WTC11 (cell line): ENCODE results near the gene PPP2R2C.

Source experiments
- CTCF ChIP-seq: fragments of 200-600 bp; IDR thresholded peaks from 2 replicates; pipeline ENCODE4 v1.8.0; 2022; ENCODE audit warnings: antibody characterized with exemption
- FOXK1 ChIP-seq: sonication (generic); formaldehyde crosslinking; IDR thresholded peaks from 2 replicates; pipeline ENCODE4 v1.8.0; 2022; ENCODE audit warnings: mild to moderate bottlenecking, moderate library complexity, missing genetic modification reagents
- JUN ChIP-seq: sonication (generic); formaldehyde crosslinking; IDR thresholded peaks from 2 replicates; pipeline ENCODE4 v1.8.0; 2023; ENCODE audit warnings: mild to moderate bottlenecking, missing genetic modification reagents
- RELA ChIP-seq: sonication (generic); formaldehyde crosslinking; IDR thresholded peaks from 2 replicates; pipeline ENCODE4 v1.8.1; 2022; ENCODE audit warnings: missing genetic modification reagents, mild to moderate bottlenecking, borderline replicate concordance
- ZBTB43 ChIP-seq: sonication (generic); formaldehyde crosslinking; IDR thresholded peaks from 2 replicates; pipeline ENCODE4 v1.8.1; 2023; ENCODE audit warnings: mild to moderate bottlenecking, missing genetic modification reagents
- TF ChIP-seq, protein P1 (sequence below): sonication (generic); formaldehyde crosslinking; IDR thresholded peaks from 2 replicates; pipeline ENCODE4 v1.8.1; 2023; ENCODE audit warnings: mild to moderate bottlenecking, missing genetic modification reagents, moderate library complexity
- TF ChIP-seq, protein P2 (sequence below): sonication (generic); formaldehyde crosslinking; IDR thresholded peaks from 2 replicates; pipeline ENCODE4 v1.8.0; 2023; ENCODE audit warnings: missing genetic modification reagents
- TF ChIP-seq, protein P3 (sequence below): fragments of 250-450 bp; sonication (Bioruptor Pico); conservative IDR thresholded peaks from 2 replicates; pipeline ENCODE4 v1.9.0; 2021; ENCODE audit warnings: mild to moderate bottlenecking

DNA sequence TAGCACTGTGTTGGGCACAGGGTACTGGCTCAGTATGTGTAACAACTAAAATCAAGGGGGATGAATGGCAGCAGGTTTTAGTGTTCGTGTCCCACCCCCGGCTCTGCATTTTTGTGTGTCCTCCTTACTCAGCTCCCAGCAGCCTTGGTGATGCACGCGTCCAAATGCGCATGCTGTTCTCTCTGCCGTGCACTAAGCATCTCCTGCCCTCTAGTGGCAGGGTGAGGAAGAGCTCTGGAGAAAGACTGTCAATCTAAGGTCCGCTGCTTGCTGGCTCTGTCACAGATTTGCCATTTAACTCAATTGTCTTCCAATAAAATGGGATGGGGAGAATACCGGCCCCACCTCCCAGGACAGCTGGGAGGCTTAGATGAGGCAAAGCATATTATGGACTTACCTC is 141.4 kb downstream of the PPP2R2C start:
- TF ChIP-seq CTCF (peak; percentile 68), FOXK1 (CRISPR knock-in tag) (no peak), JUN (no peak), RELA (CRISPR knock-in tag) (no peak), ZBTB43 (CRISPR knock-in tag) (no peak)
- TF ChIP-seq, protein P1, sequence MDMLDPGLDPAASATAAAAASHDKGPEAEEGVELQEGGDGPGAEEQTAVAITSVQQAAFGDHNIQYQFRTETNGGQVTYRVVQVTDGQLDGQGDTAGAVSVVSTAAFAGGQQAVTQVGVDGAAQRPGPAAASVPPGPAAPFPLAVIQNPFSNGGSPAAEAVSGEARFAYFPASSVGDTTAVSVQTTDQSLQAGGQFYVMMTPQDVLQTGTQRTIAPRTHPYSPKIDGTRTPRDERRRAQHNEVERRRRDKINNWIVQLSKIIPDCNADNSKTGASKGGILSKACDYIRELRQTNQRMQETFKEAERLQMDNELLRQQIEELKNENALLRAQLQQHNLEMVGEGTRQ: no peak
- TF ChIP-seq, protein P2, sequence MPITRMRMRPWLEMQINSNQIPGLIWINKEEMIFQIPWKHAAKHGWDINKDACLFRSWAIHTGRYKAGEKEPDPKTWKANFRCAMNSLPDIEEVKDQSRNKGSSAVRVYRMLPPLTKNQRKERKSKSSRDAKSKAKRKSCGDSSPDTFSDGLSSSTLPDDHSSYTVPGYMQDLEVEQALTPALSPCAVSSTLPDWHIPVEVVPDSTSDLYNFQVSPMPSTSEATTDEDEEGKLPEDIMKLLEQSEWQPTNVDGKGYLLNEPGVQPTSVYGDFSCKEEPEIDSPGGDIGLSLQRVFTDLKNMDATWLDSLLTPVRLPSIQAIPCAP (CRISPR knock-in tag): no peak
- TF ChIP-seq, protein P3, sequence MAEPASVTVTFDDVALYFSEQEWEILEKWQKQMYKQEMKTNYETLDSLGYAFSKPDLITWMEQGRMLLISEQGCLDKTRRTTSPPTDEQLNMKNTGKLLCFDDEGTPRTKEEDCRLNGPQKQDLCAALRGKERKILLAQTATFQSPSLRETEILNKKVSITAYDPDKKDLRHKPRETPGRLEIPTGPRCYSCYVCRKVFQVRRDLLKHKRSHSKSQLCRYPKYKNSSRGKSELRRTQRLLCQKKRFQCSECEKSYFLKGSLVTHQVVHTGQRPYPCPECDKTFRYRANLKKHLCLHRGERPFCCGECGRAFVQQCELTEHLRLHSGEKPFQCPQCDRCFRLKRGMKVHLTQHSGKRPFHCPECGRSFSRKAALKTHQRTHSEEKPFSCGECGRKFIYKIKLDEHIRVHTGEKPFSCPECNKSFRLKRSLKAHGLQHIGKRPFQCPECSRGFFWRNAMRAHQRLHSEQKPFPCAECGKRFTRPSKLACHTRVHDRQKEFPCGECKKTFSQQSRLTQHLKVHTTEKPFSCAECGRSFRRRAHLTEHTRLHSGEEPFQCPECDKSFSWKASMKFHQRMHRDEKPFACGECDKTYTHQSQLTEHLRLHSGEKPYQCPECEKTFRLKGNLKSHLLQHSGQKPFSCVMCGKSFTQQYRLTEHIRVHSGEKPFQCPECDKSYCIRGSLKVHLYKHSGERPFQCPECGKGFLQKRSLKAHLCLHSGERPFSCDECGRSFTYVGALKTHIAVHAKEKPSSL (CRISPR knock-in tag): no peak
